GM04504 (cell line): ENCODE measurements around the gene SKIDA1.
A peak's percentile ranks its signal among the peaks of the same experiment; 100 is the strongest.

Experiments
- DNase-seq: peaks from one replicate; pipeline ENCODE4 v3.0.0-alpha.2; 2012; ENCODE audit warnings: low read depth

SKIDA1 gene

DNA sequence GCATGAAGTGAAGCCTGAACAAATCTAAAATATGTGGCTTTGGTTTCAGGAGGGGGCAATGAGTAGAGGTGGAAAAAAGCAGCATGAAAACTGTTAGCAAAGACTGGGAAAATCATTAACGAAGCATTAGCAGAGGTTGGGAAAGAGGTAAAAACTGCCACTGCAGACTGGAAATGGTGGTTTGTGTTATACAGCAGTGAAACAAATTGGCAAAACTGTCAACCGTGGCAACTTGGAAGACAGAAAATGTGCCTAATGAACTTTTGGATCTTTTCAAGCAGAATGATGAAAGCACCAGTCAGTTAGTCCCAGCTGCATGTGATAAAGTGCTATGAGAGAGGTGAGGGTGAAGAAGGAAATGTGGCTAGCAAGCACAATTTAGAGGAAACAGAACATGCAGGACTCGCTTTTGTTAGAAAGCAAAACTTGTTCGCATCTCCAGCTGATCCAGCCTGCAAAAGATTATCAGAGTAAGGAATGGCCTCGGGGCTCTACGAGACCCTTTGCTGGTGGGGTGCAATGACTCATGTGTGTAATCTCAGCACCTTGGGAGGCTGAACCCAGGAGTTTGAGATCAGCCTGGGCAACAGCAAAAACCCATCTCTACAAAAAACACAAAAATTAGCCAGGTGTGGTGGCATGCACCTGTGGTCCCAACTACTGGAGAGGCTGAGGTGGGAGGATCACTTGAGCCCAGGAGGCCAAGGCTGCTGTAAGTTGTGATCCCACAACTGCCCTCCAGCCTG, 45.7 kb downstream of the SKIDA1 start:
- no peak for DNase-seq

DNA sequence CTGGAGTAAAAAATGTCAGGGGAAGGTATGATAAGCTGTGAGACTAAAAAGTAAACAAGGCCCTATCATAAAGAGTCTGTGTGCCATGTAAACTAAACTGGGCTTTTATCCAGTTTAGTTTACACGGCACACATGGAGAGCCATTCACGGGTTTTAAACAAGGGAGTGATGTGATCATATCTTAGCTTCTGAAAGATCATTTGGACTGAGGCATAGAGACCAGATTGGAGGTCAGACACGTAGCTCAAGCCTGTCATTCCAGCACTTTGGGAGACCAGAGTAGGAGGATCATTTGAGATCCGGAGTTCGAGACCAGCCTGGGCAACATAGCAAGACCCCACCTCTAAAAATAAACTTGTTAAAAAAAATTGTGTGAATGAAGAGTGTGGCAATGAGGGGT, 50.1 kb downstream of the SKIDA1 start:
- DNase-seq = no peak

DNA sequence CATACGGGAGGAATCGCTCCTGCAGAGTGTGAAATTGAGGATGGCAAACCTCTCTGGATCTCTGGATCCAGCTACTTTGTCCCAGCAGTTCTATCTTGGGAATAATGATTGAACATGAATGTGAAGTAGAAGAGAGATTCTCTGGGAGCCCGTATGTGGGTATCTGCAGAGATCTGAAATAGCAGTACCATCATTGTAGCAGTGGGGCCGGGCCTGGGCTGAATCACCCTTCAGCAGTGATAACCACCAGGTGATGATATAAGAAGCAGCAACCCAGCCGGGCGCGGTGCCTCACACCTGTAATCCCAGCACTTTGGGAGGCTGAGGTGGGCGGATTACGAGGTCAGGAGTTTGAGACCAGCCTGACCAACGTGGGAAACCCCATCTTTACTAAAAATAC, 51.9 kb downstream of the SKIDA1 start:
- no peak for DNase-seq

DNA sequence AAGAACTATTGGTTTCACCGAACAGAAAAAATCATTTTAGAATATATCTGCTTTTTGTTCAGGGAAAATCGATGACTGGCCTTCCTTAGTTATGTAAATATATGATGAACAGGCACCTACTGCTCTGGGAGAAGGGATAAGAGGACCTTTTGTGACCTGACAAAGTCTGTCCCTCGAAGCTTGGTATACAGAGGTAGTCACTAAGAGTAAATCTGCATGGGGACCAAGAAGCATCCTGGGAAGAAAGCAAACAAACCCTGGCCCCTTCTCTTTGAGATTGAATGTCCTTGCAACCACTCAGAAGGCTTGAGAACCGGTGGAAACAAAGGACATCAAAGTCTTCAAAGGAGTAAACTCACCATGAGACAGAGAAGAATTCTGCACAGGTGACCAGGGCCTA, 52.3 kb downstream of the SKIDA1 start:
- DNase-seq = no peak

DNA sequence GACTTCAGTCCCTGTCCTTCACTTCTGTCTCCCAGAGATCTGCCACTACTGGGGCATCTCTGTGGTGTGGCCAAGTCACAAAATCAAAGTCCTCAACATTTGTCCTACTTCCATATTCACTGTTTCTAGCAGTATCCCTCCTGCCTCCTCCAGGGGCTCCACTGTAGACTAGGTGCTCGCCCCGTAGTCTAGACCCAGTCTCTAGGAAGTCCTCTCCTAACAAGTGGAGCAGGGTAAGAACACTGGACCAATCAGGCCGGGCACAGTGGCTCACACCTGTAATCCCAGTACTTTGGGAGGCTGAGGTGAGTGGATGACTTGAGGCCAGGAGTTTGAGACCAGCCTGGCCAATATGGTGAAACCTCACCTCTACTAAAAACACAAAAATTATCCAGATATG, 57.4 kb downstream of the SKIDA1 start:
- DNase-seq = no peak

DNA sequence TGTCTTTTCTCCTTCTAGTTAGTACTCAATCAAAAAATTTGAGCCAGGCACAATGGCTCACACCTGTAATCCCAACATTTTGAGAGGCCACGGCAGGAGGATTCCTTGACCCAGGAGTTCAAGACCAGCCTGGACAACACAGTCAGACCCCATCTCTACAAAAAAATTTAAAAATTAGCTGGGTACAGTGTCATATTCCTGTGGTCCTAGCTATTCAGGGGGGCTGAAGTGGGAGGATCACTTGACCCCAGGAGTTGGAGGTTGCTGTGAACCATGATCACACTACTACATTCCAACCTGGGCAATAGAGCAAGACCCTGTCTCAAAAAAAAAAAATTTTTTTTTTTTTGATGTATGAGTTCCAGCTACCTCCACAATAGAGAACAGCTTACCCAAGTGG, 57.8 kb downstream of the SKIDA1 start:
- no peak for DNase-seq

DNA sequence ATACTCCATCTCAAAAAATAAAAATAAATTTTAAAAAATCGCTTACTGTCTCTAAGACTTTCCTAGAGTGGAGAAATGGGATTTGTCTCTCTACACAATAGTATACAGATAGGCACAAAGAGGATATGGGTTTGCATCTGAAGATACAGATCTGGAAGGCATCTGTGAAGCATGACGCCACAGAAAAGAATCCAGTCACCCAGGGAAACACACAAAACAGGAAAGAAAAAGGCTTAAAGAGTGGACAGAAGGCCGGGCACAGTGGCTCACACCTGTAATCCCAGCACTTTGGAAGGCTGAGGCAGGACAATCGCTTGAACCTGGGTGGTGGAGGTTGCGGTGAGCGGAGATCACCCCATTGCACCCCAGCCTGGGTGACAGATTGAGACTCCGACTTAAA, 61.3 kb downstream of the SKIDA1 start:
- peak; percentile 39 for DNase-seq
